ENCODE results near the gene VOPP1. TPM values are rescaled to one million over a fixed set of nuclear protein-coding genes. Genes with fewer than 3 reads are reported as not detected.

Gene VOPP1
- total and polyA plus RNA-seq, 2 of the 13 experiments (the other 11 are each of a cell fraction or from before 2014, with no cell fraction given): 21.8 to 55.3 TPM

- no peak overlapping the region for H3K4me2 ChIP-seq (ENCODE audit: low read depth, low read length)
- no peak overlapping the region for H3K4me3 ChIP-seq (replicated peaks in 1 of 3; ENCODE audit: insufficient read depth in 1 of 3, low read depth in 2 of 3, low read length in 3 of 3)
- BruUV-seq (replicated peaks): no TSS peak
- intact Hi-C loops (cut with micrococcal nuclease; ENCODE audit: unreplicated experiment): no loop called here
- H2AFZ ChIP-seq (ENCODE audit: low read length): no peak overlapping the region
- H3K4me1 ChIP-seq (ENCODE audit: insufficient read depth, low read length): no peaks in the 10 kb centered on the region
- WGBS (ENCODE audit: low lambda C conversion rate): 97% methylated on average over 20 of the region's 28 CpGs
- in situ Hi-C loops (cut with HindIII; ENCODE audit: extremely low pct_ligation_motif_present, low pct_unique_long_range_greater_than_20kb): no loop called here
- CTCF ChIA-PET (ENCODE audit: low intra/inter-chr PET ratio, low total read pairs): no interaction called here
- no peaks in the 10 kb centered on the region for H3K27me3 ChIP-seq (ENCODE audit: control insufficient read depth in 1 of 2, insufficient read depth in 2 of 2, low read length in 2 of 2)
- H3K27ac ChIP-seq (ENCODE audit: extremely low read length, insufficient read depth, low read length): no peak overlapping the region
- no peaks in the 10 kb centered on the region for H4K20me1 ChIP-seq (ENCODE audit: insufficient read depth, low read length)
- no peaks in the 10 kb centered on the region for H3K79me2 ChIP-seq (ENCODE audit: insufficient read depth, low read length)
- no peak overlapping the region for H3K9ac ChIP-seq (ENCODE audit: insufficient read depth, low read depth, low read length)
- DNase-seq (ENCODE audit: low spot score) (no peak), FAIRE-seq (no peak), ATAC-seq (no peak)
- H3K9me3 ChIP-seq (ENCODE audit: low read length): no peaks in the 10 kb centered on the region
- peaks cover 14 to 44% of the 10 kb centered on the region in 2 experiments for H3K36me3 ChIP-seq (replicated peaks in 1 of 2; ENCODE audit: control insufficient read depth in 1 of 2, insufficient read depth in 2 of 2, low read length in 2 of 2)
- POLR2A ChIA-PET: no interaction called here
- TF ChIP-seq ZNF572 (CRISPR knock-in tag; IDR thresholded peaks at IDR 0.05) (no peak), SIX4 (CRISPR knock-in tag; IDR thresholded peaks at IDR 0.05) (no peak), PTBP1 (IDR thresholded peaks at IDR 0.05; ENCODE audit: low read depth, low read length, poor library complexity, severe bottlenecking) (no peak), TRAFD1 (CRISPR knock-in tag; IDR thresholded peaks at IDR 0.05; ENCODE audit: borderline replicate concordance) (no peak), ZBTB7B (CRISPR knock-in tag; IDR thresholded peaks at IDR 0.05) (no peak), ARID2 (CRISPR knock-in tag; IDR thresholded peaks at IDR 0.05; ENCODE audit: borderline replicate concordance) (no peak), THYN1 (CRISPR knock-in tag; IDR thresholded peaks at IDR 0.05; ENCODE audit: borderline replicate concordance, low read depth) (no peak), BCLAF1 (IDR thresholded peaks at IDR 0.05) (no peak), ZHX1 (CRISPR knock-in tag; IDR thresholded peaks at IDR 0.05; ENCODE audit: low read depth) (no peak), POGK (CRISPR knock-in tag; conservative IDR thresholded peaks at IDR 0.05) (no peak), TSC22D2 (CRISPR knock-in tag; IDR thresholded peaks at IDR 0.05; ENCODE audit: borderline replicate concordance) (no peak), ARNT2 (CRISPR knock-in tag; IDR thresholded peaks at IDR 0.05; ENCODE audit: low read depth) (no peak), ZNF24 (IDR thresholded peaks at IDR 0.05) (no peak), ZBTB21 (CRISPR knock-in tag; IDR thresholded peaks at IDR 0.05) (no peak), NFYC (CRISPR knock-in tag; IDR thresholded peaks at IDR 0.05) (no peak)
These were observed 86.7 kb downstream of the VOPP1 start for GRCh38 chr7:55485501-55486191.

All from HepG2 (cell line).